PFSK-1 (cell line): ENCODE measurements around the gene HEXIM1.

Experiments
- FOXP2 ChIP-seq: optimal IDR thresholded peaks from 2 replicates; pipeline ENCODE3; 2011; ENCODE audit warnings: borderline replicate concordance, control low read depth, inconsistent platforms; ENCODE audit not compliant: insufficient read depth; ENCODE audit errors: extremely low read length, extremely low read depth
- POLR2AphosphoS5 ChIP-seq: IDR thresholded peaks from 2 replicates; pipeline ENCODE4 v1.6.1; 2012; ENCODE audit warnings: low read depth, mild to moderate bottlenecking, control low read depth, low read length, moderate library complexity
- SIN3A ChIP-seq: IDR thresholded peaks from 2 replicates; pipeline ENCODE4 v1.6.1; 2012; ENCODE audit warnings: mild to moderate bottlenecking, low read length, moderate library complexity, borderline replicate concordance; ENCODE audit not compliant: insufficient read depth
- TAF1 ChIP-seq: IDR thresholded peaks from 2 replicates; pipeline ENCODE4 v1.6.1; 2012; ENCODE audit warnings: low read length, control low read depth, borderline replicate concordance; ENCODE audit not compliant: insufficient read depth
- TF ChIP-seq, protein P1 (sequence below), 2 experiments: IDR thresholded peaks; 2 replicates each; pipeline versions ENCODE4 v1.6.1 to v1.8.0; 2011 to 2012; ENCODE audit warnings: low read depth in 2 of 2, low read length in 2 of 2, control low read depth in 1 of 2, inconsistent platforms in 1 of 2, mild to moderate bottlenecking in 1 of 2, moderate library complexity in 1 of 2; ENCODE audit not compliant: insufficient read depth in 1 of 2

DNA sequence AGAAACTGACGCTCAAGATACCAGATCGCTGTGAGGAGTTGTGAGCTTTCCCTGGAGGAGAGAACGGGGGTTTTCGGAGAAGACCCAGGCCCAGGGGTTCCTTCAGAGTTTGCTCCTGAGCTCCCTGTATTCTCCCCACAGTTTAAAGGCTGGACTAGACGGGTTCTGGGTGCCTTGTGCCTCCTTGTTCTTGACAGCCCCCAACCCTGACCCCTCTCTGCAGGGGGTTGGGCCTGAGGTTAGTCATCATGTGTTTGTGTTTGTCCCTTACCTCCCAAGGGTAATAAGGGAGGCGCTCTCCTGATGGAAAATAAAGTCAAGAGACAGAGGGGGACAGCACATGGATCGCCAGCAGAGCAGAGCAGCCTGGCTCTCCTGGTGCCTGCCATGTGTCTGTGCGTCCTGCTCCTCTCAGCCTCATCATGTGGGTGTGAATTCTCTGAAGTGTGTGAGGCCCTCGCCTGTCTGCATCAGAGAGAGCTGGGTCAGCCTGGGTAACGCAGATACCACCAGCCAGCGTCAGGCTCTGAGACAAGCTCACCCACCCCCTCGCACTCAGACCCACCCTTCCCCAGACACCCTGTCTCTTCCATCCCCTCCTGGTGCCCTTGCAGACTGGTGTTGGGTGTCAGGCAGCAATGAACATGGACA, 22.1 kb downstream of the HEXIM1 start:
- no peak for TF ChIP-seq POLR2AphosphoS5
- TF ChIP-seq, protein P1, sequence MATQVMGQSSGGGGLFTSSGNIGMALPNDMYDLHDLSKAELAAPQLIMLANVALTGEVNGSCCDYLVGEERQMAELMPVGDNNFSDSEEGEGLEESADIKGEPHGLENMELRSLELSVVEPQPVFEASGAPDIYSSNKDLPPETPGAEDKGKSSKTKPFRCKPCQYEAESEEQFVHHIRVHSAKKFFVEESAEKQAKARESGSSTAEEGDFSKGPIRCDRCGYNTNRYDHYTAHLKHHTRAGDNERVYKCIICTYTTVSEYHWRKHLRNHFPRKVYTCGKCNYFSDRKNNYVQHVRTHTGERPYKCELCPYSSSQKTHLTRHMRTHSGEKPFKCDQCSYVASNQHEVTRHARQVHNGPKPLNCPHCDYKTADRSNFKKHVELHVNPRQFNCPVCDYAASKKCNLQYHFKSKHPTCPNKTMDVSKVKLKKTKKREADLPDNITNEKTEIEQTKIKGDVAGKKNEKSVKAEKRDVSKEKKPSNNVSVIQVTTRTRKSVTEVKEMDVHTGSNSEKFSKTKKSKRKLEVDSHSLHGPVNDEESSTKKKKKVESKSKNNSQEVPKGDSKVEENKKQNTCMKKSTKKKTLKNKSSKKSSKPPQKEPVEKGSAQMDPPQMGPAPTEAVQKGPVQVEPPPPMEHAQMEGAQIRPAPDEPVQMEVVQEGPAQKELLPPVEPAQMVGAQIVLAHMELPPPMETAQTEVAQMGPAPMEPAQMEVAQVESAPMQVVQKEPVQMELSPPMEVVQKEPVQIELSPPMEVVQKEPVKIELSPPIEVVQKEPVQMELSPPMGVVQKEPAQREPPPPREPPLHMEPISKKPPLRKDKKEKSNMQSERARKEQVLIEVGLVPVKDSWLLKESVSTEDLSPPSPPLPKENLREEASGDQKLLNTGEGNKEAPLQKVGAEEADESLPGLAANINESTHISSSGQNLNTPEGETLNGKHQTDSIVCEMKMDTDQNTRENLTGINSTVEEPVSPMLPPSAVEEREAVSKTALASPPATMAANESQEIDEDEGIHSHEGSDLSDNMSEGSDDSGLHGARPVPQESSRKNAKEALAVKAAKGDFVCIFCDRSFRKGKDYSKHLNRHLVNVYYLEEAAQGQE (IDR thresholded peaks at IDR 0.05; ENCODE audit: insufficient read depth in 1 of 2, low read depth in 2 of 2, low read length in 2 of 2): no peak
- TF ChIP-seq TAF1: no peak
- TF ChIP-seq SIN3A: no peak
- TF ChIP-seq FOXP2: no peak
